ENCODE results near the gene TMEM63B.

DNA sequence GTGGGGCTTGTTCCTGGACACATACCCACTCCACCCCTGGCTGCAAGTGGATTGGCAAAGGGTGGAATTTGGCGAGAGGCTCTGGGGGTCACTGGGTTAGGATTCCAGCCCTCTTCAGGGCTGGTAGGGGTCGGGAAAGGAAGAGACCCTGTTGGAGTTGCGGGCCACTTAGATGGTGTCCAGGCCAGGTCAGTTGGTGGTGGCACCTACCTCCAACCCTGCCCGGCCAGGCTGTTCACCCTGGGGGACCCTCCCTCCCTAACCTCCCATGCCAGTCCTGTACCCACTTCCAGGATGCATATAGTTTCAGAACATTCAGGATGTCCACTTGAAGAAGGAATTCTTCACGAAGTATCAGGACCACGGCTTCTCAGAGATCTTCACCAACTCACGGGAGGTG is 52.3 kb downstream of the TMEM63B start:
- TF ChIP-seq ARNTL (CRISPR knock-in tag; IDR thresholded peaks at IDR 0.05; ENCODE audit: borderline replicate concordance, low read depth) (no peak), RARB (CRISPR knock-in tag; IDR thresholded peaks at IDR 0.05) (no peak), TOX (CRISPR knock-in tag; IDR thresholded peaks at IDR 0.05; ENCODE audit: borderline replicate concordance) (no peak), ZC3H10 (CRISPR knock-in tag; IDR thresholded peaks at IDR 0.05) (no peak), CREB5 (CRISPR knock-in tag; IDR thresholded peaks at IDR 0.05; ENCODE audit: low read depth) (no peak), ZFP30 (CRISPR knock-in tag; IDR thresholded peaks at IDR 0.05) (no peak), PATZ1 (CRISPR knock-in tag; IDR thresholded peaks at IDR 0.05; ENCODE audit: borderline replicate concordance) (no peak), GLIS3 (CRISPR knock-in tag; IDR thresholded peaks at IDR 0.05) (no peak), CSDC2 (CRISPR knock-in tag; IDR thresholded peaks at IDR 0.05) (no peak), ZFP3 (CRISPR knock-in tag; IDR thresholded peaks at IDR 0.05) (no peak), ISL1 (CRISPR knock-in tag; IDR thresholded peaks at IDR 0.05) (no peak), ZNF70 (CRISPR knock-in tag; IDR thresholded peaks at IDR 0.05) (no peak)
- TF ChIP-seq, protein P1, sequence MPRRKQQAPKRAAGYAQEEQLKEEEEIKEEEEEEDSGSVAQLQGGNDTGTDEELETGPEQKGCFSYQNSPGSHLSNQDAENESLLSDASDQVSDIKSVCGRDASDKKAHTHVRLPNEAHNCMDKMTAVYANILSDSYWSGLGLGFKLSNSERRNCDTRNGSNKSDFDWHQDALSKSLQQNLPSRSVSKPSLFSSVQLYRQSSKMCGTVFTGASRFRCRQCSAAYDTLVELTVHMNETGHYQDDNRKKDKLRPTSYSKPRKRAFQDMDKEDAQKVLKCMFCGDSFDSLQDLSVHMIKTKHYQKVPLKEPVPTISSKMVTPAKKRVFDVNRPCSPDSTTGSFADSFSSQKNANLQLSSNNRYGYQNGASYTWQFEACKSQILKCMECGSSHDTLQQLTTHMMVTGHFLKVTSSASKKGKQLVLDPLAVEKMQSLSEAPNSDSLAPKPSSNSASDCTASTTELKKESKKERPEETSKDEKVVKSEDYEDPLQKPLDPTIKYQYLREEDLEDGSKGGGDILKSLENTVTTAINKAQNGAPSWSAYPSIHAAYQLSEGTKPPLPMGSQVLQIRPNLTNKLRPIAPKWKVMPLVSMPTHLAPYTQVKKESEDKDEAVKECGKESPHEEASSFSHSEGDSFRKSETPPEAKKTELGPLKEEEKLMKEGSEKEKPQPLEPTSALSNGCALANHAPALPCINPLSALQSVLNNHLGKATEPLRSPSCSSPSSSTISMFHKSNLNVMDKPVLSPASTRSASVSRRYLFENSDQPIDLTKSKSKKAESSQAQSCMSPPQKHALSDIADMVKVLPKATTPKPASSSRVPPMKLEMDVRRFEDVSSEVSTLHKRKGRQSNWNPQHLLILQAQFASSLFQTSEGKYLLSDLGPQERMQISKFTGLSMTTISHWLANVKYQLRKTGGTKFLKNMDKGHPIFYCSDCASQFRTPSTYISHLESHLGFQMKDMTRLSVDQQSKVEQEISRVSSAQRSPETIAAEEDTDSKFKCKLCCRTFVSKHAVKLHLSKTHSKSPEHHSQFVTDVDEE (CRISPR knock-in tag; IDR thresholded peaks at IDR 0.05), result no peak
- TF ChIP-seq, protein P2, sequence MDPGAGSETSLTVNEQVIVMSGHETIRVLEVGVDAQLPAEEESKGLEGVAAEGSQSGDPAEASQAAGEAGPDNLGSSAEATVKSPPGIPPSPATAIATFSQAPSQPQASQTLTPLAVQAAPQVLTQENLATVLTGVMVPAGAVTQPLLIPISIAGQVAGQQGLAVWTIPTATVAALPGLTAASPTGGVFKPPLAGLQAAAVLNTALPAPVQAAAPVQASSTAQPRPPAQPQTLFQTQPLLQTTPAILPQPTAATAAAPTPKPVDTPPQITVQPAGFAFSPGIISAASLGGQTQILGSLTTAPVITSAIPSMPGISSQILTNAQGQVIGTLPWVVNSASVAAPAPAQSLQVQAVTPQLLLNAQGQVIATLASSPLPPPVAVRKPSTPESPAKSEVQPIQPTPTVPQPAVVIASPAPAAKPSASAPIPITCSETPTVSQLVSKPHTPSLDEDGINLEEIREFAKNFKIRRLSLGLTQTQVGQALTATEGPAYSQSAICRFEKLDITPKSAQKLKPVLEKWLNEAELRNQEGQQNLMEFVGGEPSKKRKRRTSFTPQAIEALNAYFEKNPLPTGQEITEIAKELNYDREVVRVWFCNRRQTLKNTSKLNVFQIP (CRISPR knock-in tag; IDR thresholded peaks at IDR 0.05; ENCODE audit: borderline replicate concordance, low read depth), result no peak

Data from SK-N-SH treated with all-trans-retinoic acid at 6 μM for 48 hours (cell line).